HG03097 (cell line): Measurements from ENCODE around the gene UBASH3A.
A peak's percentile ranks its signal among the peaks of the same experiment; 100 is the strongest.

Experiments used
- ATAC-seq: cut with Tn5 transposase; IDR thresholded peaks from one replicate; pipeline ENCODE4 v1.9.1; 2021; ENCODE audit not compliant: unreplicated experiment, low FRiP score

The UBASH3A gene

GRCh38 chr21:42443876-42444744 is 40.4 kb downstream of the UBASH3A start:
- no peak for ATAC-seq

GRCh38 chr21:42444745-42445059 is 41.0 kb downstream of the UBASH3A start:
- no peak for ATAC-seq

- no peak for ATAC-seq
These were observed 41.6 kb downstream of the UBASH3A start for GRCh38 chr21:42445311-42445710.

GRCh38 chr21:42446531-42446930 is 42.8 kb downstream of the UBASH3A start:
- no peak for ATAC-seq

- no peak for ATAC-seq
These were observed 43.5 kb downstream of the UBASH3A start for GRCh38 chr21:42447182-42447581.

- no peak for ATAC-seq
These were observed 44.0 kb downstream of the UBASH3A start for GRCh38 chr21:42447732-42448131.

GRCh38 chr21:42448686-42449085 is 45.0 kb downstream of the UBASH3A start:
- ATAC-seq: no peak

- ATAC-seq: no peak
These were observed 48.2 kb downstream of the UBASH3A start for GRCh38 chr21:42451941-42452340.

- ATAC-seq: no peak
These were observed 48.9 kb downstream of the UBASH3A start for GRCh38 chr21:42452401-42453223.

- ATAC-seq: no peak
These were observed 49.7 kb downstream of the UBASH3A start for GRCh38 chr21:42453224-42453985.

- ATAC-seq: no peak
These were observed 50.4 kb downstream of the UBASH3A start for GRCh38 chr21:42453986-42454570.

GRCh38 chr21:42454786-42455185 is 51.1 kb downstream of the UBASH3A start:
- no peak for ATAC-seq

GRCh38 chr21:42455196-42455595 is 51.5 kb downstream of the UBASH3A start:
- no peak for ATAC-seq

GRCh38 chr21:42455754-42456440 is 52.2 kb downstream of the UBASH3A start:
- no peak for ATAC-seq

- ATAC-seq: no peak
These were observed 52.8 kb downstream of the UBASH3A start for GRCh38 chr21:42456457-42456856.

- ATAC-seq: no peak
These were observed 55.4 kb downstream of the UBASH3A start for GRCh38 chr21:42459082-42459460.

GRCh38 chr21:42459546-42460215 is 56.0 kb downstream of the UBASH3A start:
- no peak for ATAC-seq

- peak; percentile 35 for ATAC-seq
These were observed 56.9 kb downstream of the UBASH3A start for GRCh38 chr21:42460391-42461184.

GRCh38 chr21:42461185-42461520 is 57.5 kb downstream of the UBASH3A start:
- no peak for ATAC-seq
